SK-N-SH treated with all-trans-retinoic acid at 6 μM for 48 hours (cell line): ENCODE measurements around the gene RNF112.
"Not testable (repeated sequence)": the region's sequence is repeated elsewhere in the genome, so short reads cannot be mapped to it uniquely, and the experiment has no call there.

ENCODE experiments used
- ATAC-seq: fragments of 200-7000 bp; cut with Tn5 transposase; 3 replicates; pipeline ENCODE4 v1.9.1; 2020; ENCODE audit warnings: mild to moderate bottlenecking, moderate library complexity
- ARNTL ChIP-seq: fragments of 450-650 bp; formaldehyde crosslinking; IDR thresholded peaks from 2 replicates; pipeline ENCODE4 v1.5.0; 2020; ENCODE audit warnings: low read depth, mild to moderate bottlenecking, moderate library complexity, borderline replicate concordance
- BACH2 ChIP-seq: fragments of 250-450 bp; sonication (Bioruptor Pico); IDR thresholded peaks from 2 replicates; pipeline ENCODE4 v1.9.0; 2021; ENCODE audit warnings: mild to moderate bottlenecking, borderline replicate concordance
- CSDC2 ChIP-seq: fragments of 250-450 bp; sonication (Bioruptor Pico); IDR thresholded peaks from 2 replicates; pipeline ENCODE4 v1.5.0; 2020; ENCODE audit warnings: mild to moderate bottlenecking, moderate library complexity
- ESRRG ChIP-seq: fragments of 250-450 bp; sonication (Bioruptor Pico); IDR thresholded peaks from 2 replicates; pipeline ENCODE4 v1.6.1; 2021; ENCODE audit warnings: mild to moderate bottlenecking
- GLIS3 ChIP-seq: fragments of 250-450 bp; sonication (Bioruptor Pico); IDR thresholded peaks from 2 replicates; pipeline ENCODE4 v1.5.0; 2020; ENCODE audit warnings: mild to moderate bottlenecking, moderate library complexity
- ISL1 ChIP-seq: fragments of 250-450 bp; sonication (Bioruptor Pico); IDR thresholded peaks from 2 replicates; pipeline ENCODE4 v2.1.2; 2022; ENCODE audit warnings: mild to moderate bottlenecking, moderate library complexity
- OSR1 ChIP-seq: fragments of 250-450 bp; sonication (Bioruptor Pico); IDR thresholded peaks from 2 replicates; pipeline ENCODE4 v1.8.0; 2022; ENCODE audit warnings: moderate library complexity, mild to moderate bottlenecking, inconsistent platforms
- PPARA ChIP-seq: fragments of 250-450 bp; sonication (Bioruptor Pico); IDR thresholded peaks from 2 replicates; pipeline ENCODE4 v1.5.0; 2020; ENCODE audit warnings: mild to moderate bottlenecking, borderline replicate concordance
- RARB ChIP-seq: fragments of 250-450 bp; sonication (Bioruptor Pico); IDR thresholded peaks from 2 replicates; pipeline ENCODE4 v1.8.0; 2021; ENCODE audit warnings: mild to moderate bottlenecking, moderate library complexity
- SNAI2 ChIP-seq: fragments of 250-450 bp; sonication (Bioruptor Pico); IDR thresholded peaks from 2 replicates; pipeline ENCODE4 v1.5.0; 2020; ENCODE audit warnings: mild to moderate bottlenecking, moderate library complexity
- TCF4 ChIP-seq: fragments of 250-450 bp; sonication (Bioruptor Pico); IDR thresholded peaks from 2 replicates; pipeline ENCODE4 v1.8.0; 2021; ENCODE audit warnings: mild to moderate bottlenecking, moderate library complexity, borderline replicate concordance
- ZC3H10 ChIP-seq: fragments of 250-450 bp; sonication (Bioruptor Pico); IDR thresholded peaks from 2 replicates; pipeline ENCODE4 v1.5.1; 2021; ENCODE audit warnings: mild to moderate bottlenecking, moderate library complexity
- ZFP3 ChIP-seq: fragments of 250-450 bp; sonication (Bioruptor Pico); IDR thresholded peaks from 2 replicates; pipeline ENCODE4 v1.5.0; 2020; ENCODE audit warnings: mild to moderate bottlenecking, moderate library complexity
- ZNF565 ChIP-seq: fragments of 450-650 bp; formaldehyde crosslinking; conservative IDR thresholded peaks from 2 replicates; pipeline ENCODE4 v1.5.0; 2020; ENCODE audit warnings: low read depth, mild to moderate bottlenecking, moderate library complexity
- ZNF70 ChIP-seq: fragments of 450-650 bp; formaldehyde crosslinking; IDR thresholded peaks from 2 replicates; pipeline ENCODE4 v1.5.0; 2020; ENCODE audit warnings: mild to moderate bottlenecking, moderate library complexity
- ZNF8 ChIP-seq: fragments of 450-650 bp; formaldehyde crosslinking; IDR thresholded peaks from 2 replicates; pipeline ENCODE4 v1.5.0; 2020; ENCODE audit warnings: mild to moderate bottlenecking, moderate library complexity
- TF ChIP-seq, protein P1 (sequence below): fragments of 250-450 bp; sonication (Bioruptor Pico); IDR thresholded peaks from 2 replicates; pipeline ENCODE4 v1.5.0; 2020; ENCODE audit warnings: mild to moderate bottlenecking, moderate library complexity
- TF ChIP-seq, protein P2 (sequence below): fragments of 250-450 bp; sonication (Bioruptor Pico); IDR thresholded peaks from 2 replicates; pipeline ENCODE4 v1.8.0; 2021; ENCODE audit warnings: low read depth, mild to moderate bottlenecking, moderate library complexity, borderline replicate concordance
- TF ChIP-seq, protein P3 (sequence below): fragments of 250-450 bp; sonication (Bioruptor Pico); IDR thresholded peaks from 2 replicates; pipeline ENCODE4 v1.8.0; 2020; ENCODE audit warnings: mild to moderate bottlenecking, moderate library complexity, borderline replicate concordance
- TF ChIP-seq, protein P4 (sequence below): fragments of 250-450 bp; sonication (Bioruptor Pico); IDR thresholded peaks from 2 replicates; pipeline ENCODE4 v1.5.1; 2021; ENCODE audit warnings: mild to moderate bottlenecking, moderate library complexity

Gene RNF112

DNA sequence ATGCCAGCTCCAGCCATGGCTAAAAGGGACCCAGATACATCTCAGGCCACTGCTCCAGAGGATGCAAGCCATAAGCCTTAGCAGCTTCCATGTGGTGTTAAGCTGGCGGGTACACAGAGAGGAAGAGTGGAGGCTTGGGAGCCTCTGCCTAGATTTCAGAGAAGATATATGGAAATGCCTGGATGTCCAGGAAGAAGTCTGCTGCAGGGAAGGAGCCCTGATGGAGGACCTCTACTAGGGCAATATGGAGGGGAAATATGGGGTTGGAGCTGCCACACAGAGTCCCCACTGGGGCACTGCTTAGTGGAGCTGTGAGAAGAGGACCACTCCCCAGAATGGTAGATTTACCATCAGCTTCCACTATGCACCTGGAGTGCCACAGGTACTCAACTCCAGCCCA lies 32.1 kb downstream of the RNF112 start (continued):
- TF ChIP-seq, protein P1, sequence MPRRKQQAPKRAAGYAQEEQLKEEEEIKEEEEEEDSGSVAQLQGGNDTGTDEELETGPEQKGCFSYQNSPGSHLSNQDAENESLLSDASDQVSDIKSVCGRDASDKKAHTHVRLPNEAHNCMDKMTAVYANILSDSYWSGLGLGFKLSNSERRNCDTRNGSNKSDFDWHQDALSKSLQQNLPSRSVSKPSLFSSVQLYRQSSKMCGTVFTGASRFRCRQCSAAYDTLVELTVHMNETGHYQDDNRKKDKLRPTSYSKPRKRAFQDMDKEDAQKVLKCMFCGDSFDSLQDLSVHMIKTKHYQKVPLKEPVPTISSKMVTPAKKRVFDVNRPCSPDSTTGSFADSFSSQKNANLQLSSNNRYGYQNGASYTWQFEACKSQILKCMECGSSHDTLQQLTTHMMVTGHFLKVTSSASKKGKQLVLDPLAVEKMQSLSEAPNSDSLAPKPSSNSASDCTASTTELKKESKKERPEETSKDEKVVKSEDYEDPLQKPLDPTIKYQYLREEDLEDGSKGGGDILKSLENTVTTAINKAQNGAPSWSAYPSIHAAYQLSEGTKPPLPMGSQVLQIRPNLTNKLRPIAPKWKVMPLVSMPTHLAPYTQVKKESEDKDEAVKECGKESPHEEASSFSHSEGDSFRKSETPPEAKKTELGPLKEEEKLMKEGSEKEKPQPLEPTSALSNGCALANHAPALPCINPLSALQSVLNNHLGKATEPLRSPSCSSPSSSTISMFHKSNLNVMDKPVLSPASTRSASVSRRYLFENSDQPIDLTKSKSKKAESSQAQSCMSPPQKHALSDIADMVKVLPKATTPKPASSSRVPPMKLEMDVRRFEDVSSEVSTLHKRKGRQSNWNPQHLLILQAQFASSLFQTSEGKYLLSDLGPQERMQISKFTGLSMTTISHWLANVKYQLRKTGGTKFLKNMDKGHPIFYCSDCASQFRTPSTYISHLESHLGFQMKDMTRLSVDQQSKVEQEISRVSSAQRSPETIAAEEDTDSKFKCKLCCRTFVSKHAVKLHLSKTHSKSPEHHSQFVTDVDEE (CRISPR knock-in tag), result no peak
- TF ChIP-seq, protein P2, sequence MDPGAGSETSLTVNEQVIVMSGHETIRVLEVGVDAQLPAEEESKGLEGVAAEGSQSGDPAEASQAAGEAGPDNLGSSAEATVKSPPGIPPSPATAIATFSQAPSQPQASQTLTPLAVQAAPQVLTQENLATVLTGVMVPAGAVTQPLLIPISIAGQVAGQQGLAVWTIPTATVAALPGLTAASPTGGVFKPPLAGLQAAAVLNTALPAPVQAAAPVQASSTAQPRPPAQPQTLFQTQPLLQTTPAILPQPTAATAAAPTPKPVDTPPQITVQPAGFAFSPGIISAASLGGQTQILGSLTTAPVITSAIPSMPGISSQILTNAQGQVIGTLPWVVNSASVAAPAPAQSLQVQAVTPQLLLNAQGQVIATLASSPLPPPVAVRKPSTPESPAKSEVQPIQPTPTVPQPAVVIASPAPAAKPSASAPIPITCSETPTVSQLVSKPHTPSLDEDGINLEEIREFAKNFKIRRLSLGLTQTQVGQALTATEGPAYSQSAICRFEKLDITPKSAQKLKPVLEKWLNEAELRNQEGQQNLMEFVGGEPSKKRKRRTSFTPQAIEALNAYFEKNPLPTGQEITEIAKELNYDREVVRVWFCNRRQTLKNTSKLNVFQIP (CRISPR knock-in tag), result no peak
- no peak for TF ChIP-seq OSR1 (CRISPR knock-in tag)
- TF ChIP-seq, protein P3, sequence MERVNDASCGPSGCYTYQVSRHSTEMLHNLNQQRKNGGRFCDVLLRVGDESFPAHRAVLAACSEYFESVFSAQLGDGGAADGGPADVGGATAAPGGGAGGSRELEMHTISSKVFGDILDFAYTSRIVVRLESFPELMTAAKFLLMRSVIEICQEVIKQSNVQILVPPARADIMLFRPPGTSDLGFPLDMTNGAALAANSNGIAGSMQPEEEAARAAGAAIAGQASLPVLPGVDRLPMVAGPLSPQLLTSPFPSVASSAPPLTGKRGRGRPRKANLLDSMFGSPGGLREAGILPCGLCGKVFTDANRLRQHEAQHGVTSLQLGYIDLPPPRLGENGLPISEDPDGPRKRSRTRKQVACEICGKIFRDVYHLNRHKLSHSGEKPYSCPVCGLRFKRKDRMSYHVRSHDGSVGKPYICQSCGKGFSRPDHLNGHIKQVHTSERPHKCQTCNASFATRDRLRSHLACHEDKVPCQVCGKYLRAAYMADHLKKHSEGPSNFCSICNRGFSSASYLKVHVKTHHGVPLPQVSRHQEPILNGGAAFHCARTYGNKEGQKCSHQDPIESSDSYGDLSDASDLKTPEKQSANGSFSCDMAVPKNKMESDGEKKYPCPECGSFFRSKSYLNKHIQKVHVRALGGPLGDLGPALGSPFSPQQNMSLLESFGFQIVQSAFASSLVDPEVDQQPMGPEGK, result no peak

DNA sequence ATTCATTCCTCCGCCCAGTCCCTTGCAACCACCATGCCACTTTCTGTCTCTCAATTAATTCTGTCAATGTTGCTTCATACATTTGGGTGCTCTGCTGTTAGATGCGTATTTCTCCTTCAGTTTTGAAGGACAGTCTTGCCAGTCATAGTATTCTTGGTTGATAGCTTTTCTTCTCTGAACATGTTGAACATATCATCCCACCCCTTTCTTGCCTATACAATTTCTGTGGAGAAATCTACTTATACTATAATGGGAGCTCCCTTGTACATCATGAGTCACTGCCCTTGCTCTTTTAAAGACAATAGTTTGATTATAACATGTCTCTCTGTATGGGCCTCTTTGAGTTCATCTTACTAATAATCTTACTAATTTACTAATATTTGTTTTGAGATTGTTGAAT lies 34.1 kb downstream of the RNF112 start:
- TF ChIP-seq GLIS3 (CRISPR knock-in tag) (no peak), PPARA (CRISPR knock-in tag) (no peak), ZNF565 (CRISPR knock-in tag) (no peak), BACH2 (CRISPR knock-in tag) (no peak), SNAI2 (CRISPR knock-in tag) (no peak), ZC3H10 (CRISPR knock-in tag) (no peak), ZNF70 (no peak), ZNF8 (CRISPR knock-in tag) (no peak), ZFP3 (CRISPR knock-in tag) (no peak), RARB (no peak), ESRRG (CRISPR knock-in tag) (no peak), ISL1 (CRISPR knock-in tag) (no peak), TCF4 (CRISPR knock-in tag) (no peak), CSDC2 (CRISPR knock-in tag) (no peak), OSR1 (CRISPR knock-in tag) (no peak), ARNTL (CRISPR knock-in tag) (no peak)
- TF ChIP-seq, protein P2 (CRISPR knock-in tag), result no peak
- TF ChIP-seq, protein P1 (CRISPR knock-in tag), result no peak
- TF ChIP-seq, protein P4, sequence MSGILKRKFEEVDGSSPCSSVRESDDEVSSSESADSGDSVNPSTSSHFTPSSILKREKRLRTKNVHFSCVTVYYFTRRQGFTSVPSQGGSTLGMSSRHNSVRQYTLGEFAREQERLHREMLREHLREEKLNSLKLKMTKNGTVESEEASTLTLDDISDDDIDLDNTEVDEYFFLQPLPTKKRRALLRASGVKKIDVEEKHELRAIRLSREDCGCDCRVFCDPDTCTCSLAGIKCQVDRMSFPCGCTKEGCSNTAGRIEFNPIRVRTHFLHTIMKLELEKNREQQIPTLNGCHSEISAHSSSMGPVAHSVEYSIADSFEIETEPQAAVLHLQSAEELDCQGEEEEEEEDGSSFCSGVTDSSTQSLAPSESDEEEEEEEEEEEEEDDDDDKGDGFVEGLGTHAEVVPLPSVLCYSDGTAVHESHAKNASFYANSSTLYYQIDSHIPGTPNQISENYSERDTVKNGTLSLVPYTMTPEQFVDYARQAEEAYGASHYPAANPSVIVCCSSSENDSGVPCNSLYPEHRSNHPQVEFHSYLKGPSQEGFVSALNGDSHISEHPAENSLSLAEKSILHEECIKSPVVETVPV (CRISPR knock-in tag), result no peak
- ATAC-seq, result no peak

DNA sequence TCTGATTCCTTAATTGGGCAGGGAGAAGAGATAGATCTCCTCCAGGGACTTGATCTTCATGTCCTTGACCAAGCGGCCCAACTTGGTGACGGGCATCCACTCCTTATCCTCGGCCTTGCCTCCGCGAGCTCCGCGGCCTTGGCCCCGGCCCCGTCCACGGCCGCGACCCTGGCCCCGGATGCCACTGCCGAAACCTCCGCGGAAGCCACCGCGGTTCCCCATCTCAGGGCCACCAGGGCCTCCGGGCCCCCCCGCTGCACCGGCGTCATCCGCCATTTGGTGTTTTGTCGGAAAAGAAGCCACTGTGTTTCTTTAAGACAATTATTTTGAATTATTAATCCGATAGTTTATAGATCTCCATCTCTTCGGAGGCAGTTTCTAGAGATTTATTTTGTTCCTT lies 35.5 kb downstream of the RNF112 start:
- not testable (repeated sequence) for ATAC-seq
